Measurements from ENCODE around the gene LYL1.

Gene LYL1

GRCh38 chr19:13071444-13072187, 31.0 kb downstream of the LYL1 start:
- no peak for DNase-seq

DNA sequence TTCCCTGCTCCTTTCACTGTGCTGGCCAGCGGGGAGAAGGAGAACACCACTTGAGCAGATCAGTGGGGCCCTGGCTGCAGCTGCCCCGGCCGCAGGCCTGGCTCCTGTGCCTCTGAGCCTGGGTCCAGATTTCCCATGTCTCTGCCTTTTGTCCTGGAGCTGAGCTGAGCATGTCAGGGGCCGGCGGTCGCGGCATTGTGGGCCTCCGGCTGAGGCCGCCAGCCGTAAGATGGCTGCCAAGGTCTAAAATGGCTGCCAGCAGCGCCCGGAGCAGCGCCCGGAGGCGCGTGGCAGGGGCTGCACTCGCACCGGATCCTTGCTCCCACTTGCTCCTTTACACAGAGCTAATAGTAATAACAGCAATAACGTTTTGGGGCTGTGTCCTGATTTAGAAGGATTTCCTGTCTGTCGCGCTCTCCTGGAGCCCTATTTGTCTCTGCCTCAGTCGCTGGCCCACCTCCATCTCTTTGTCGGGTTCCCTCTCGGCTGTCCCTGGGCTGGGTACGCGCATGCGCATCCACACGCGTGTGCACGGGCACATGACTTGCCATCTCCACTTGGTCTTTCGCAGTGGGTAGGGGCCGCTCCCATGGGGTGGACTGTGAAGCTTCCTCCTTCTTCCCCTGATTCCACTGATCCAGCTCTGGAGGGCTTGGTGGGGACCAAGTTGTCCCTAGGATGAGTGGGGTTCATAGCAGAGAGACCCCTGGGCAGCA, 32.1 kb downstream of the LYL1 start:
- no peak for DNase-seq

- DNase-seq = no peak
Measured at GRCh38 chr19:13069415-13070359, 33.0 kb downstream of the LYL1 start.

DNA sequence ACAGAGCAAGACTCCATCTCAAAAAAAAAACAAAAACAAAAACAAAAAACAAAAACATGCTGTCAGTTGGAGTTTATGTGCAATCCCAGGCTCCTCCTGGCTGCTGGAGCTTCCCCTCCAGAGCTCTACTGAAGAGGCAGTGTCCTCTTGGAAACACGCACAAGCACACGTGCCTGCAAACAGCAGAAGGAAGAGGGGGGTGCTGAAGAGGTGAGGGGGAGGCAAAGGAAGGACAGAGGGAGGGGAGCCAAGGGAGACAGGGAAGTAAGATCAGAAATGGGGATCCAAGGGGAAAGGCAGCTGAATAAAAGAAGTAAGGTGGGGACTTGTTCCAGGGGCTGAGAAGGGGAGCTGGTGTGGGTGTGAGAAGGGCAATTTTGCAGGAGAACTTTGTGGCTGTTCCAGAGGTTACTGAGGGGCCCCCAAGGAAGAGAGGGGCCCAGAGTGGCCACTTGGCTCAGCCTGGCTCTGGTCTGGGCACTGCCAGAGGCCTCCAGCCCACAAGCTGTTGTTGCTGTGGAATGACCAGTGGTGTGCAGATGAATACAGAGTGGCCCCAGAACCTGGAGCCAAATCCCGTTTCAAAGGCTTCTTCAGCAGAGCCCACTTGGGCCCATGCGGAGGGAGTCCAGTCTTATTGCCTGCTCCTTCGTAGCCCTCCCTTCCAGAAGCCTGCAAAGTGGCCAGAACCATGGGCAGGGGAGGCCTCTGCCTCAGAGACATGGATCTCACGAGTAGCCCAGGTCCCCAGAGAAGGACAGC, 34.4 kb downstream of the LYL1 start:
- no peak for DNase-seq

DNA sequence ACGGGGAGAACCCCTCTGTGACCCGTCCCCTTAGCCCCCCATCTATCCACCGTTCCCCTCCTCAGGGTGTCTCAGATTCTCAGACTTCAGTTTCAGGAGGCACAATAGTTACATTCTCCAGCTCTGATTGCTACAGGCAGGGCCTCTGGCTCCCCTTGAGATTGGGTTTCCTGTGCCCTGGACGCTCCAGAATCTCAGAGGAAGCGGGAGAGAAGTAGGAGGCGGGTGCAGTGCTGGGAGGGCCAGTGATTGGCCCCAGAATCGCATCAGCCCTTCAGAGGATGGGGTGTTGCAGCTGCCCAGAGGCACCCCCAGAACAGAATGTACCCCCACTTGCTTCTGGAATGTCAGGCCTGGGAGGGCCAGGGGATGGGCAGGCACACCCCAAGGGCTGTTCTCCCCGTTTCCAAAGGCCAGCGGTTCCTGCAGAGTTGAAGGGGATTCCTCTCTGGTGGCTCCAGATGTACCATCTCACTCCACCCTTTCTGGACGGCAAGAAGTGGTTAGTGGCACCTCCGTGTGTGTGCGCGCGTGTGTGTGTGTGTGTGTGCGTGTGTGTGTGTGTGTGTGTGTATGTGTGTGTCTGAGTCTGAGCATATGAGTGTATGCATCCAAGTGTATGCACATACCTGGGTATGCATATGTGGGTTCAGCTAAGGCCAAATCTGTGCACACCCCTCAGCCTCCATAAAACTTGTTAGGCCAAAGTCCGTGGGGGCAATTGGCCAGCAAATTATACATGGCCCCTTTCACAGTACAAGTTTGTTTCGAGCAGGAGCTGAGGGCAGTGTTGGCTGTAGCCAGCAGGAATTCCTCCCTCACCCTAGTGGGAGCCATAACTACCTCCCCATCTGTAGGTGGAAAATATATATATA, 35.5 kb downstream of the LYL1 start:
- no peak for DNase-seq

- no peak for DNase-seq
Measured at GRCh38 chr19:13066226-13066625, 36.4 kb downstream of the LYL1 start.

- no peak for DNase-seq
Measured at GRCh38 chr19:13064092-13064489, 38.6 kb downstream of the LYL1 start.

DNA sequence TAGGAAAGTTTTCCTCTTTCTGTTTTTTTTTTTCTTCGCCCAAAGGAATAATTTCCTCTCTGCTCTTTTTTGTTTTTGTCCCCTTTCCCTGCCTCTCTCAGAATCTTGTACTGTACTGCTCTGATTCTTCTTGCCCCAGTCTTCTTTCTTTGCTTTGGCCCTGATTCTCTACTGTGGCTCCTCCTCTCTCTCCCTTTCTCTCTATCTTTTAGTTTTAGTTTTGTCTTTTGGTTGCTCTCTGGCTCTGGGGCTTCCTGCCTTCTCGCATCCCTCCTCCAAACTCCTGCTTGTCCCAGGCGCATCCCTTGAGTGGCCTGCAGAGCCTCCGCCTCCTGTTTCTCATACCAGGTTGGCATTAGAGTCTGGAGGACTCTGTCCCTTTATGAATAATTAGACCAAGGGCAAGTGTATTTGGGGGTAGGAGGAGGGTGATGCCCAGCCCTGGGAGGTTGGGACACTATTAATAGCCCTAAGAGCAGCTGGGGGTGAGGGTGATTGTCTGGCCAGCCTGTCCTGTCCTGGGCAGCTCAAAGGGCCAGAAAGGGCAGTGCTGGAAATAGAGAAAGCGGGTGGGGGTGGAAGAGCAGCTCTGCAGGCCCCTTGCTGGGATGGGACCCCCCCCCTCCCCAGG, 39.1 kb downstream of the LYL1 start:
- no peak for DNase-seq

GRCh38 chr19:13062317-13062716, 40.3 kb downstream of the LYL1 start:
- no peak for DNase-seq

DNA sequence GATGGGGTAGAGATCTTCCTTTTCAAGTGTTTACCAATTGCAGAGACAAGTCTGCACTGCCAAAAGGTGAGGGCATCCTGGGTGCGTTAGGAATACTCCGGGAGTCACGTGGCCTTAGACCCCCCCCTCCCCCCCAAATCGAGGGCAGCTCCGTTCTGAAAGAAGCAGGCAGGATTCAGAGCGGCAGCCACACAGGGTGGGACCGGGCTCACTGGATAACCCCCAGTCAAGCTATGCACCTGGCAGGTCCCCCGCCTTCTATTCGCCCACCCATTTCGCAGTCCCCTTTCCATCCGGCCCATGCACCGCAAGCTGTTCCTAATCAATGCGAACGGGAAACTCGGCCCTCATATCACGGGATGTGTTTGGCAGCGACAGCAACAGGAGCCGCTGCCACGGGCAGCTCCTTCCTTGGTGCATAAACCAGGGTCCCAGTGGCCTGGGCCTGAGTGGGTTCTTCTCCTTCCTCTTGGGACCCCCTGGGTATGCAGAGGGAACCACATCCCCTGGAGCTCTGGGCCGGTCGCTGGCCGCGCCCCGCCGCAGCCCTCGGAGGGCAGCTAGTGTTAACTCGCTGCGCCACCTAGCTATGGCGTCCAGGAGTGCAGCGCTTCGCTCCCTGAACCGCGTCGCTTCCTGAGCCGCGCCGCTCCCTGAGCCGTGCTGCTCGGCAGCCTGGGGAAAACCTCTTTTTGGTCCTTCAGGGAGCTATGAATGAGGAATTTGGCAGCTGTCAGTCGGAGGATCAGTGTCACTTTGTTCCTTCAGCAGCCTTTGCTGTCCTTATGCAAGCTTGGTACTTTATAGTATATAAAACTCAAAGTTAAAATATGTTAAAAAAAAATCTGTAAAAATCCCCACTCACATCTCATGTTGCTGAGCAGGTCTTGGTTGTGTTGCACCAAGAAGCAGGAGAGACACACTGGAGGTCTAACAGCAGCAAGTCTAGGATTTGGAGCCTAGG, 41.4 kb downstream of the LYL1 start:
- DNase-seq = peak; percentile 83

- no peak for DNase-seq
Measured at GRCh38 chr19:13060233-13060963, 42.3 kb downstream of the LYL1 start.

GRCh38 chr19:13058951-13059660, 43.6 kb downstream of the LYL1 start:
- no peak for DNase-seq

GRCh38 chr19:13057744-13058143, 44.9 kb downstream of the LYL1 start:
- DNase-seq = no peak

GRCh38 chr19:13057147-13057572, 45.5 kb downstream of the LYL1 start:
- DNase-seq = peak; percentile 82

DNA sequence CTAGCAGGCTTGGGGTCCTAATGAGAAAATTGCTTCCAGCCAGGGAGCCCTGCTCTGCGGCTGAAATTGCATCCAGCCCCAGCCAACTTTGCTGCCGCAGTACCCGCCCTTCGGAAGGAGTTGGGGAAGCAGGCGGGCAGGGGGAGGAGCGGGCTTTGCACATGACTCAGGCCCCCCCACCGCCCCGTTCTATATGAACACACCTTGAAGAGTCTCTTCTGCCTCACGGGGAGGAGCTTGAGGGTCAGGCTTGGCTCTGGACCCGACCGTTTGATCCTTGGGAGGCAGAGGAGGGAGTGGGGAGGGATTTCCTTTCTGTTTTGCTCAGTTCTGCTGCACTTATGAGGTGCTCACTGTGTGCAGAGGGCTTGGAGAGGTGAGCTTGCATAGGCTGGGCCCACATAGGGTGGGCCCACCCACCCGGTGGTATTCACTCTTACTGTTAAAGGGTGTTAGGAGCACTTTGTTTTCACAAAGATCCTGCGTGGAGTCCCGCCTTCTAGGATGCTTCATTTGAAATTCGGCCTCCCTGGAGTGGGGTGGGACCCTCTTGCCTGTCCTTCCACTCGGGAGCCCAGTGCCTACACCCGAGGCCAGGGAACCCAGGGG, 46.5 kb downstream of the LYL1 start:
- DNase-seq = no peak

DNA sequence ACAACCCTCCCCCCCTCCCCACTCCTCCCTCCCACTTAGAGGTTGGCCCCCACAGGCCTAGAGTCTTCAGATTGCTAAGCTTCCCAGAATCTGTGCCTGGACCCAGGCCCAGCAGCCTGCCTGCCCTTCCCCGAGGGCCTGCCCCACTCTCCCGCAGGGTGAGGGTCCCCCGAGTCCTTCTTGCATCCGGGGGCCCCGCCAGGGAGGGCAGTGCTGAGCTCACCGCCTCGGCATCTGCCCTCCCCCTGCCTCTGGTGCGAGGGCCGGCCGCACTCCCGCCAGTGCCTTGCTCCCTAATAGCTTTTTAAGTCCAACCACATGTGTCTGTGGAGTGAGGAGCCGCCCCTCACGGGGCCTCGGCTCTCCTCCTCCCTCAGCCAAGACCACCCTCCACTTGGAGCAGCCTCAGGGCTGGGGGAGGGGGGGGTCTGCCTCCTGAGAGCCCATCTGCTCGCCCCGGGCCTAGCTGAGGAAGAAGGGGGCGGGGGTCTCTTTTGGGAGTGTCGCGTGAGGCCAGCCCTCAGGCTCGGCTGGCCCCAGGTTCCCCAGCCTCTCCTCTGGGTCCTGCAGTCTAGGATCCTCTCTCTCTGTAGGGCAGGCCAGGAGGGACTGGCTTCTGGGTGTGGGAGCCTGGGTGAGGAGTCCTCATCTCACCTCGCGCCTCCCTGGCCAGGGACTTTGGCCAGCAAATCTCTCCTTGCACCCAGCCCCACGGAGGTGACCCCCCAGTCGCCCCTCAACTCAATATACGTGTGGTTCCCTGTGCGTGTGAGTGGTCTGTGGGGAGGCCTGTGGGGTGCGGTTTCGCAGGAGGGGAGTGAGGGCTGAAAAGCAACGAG, 47.2 kb downstream of the LYL1 start:
- no peak for DNase-seq

- no peak for DNase-seq
Measured at GRCh38 chr19:13054626-13055212, 47.9 kb downstream of the LYL1 start.
